Stimulated activated naive CD8-positive, alpha-beta T cell treated with anti-CD3 and anti-CD28 coated beads, Interleukin-15, amount 100 ng/mL, for 72 hours (primary cell): ENCODE data around the gene CYB5B.
"Not testable (repeated sequence)": the region's sequence is repeated elsewhere in the genome, so short reads cannot be mapped to it uniquely, and the experiment has no call there.

Source experiments
- ATAC-seq: fragments of 150-1000 bp; cut with Tn5 transposase; 2 replicates; pipeline ENCODE4 v1.10.0; 2021; ENCODE audit warnings: mild to moderate bottlenecking, moderate library complexity
- DNase-seq, 2 donors: peaks; one replicate each; pipeline ENCODE4 v3.0.0; 2021 to 2022
- H3K27ac Mint-ChIP-seq, 2 donors: one replicate each; pipeline ENCODE4 v1.8.0; 2022; ENCODE audit warnings: mild to moderate bottlenecking in 2 of 2, mixed read lengths in 2 of 2, moderate library complexity in 2 of 2
- H3K27me3 Mint-ChIP-seq: one replicate; pipeline ENCODE4 v1.8.0; 2022; ENCODE audit warnings: mixed read lengths
- H3K4me1 Mint-ChIP-seq: one replicate; pipeline ENCODE4 v1.8.0; 2022; ENCODE audit warnings: mild to moderate bottlenecking, mixed read lengths
- H3K4me3 Mint-ChIP-seq, 2 donors: one replicate each; pipeline ENCODE4 v1.8.0; 2022; ENCODE audit warnings: mild to moderate bottlenecking in 2 of 2, mixed read lengths in 2 of 2, moderate library complexity in 1 of 2
- H3K9me3 Mint-ChIP-seq, 2 donors: one replicate each; pipeline ENCODE4 v1.8.0; 2022; ENCODE audit warnings: mixed read lengths in 2 of 2

CYB5B gene

DNA sequence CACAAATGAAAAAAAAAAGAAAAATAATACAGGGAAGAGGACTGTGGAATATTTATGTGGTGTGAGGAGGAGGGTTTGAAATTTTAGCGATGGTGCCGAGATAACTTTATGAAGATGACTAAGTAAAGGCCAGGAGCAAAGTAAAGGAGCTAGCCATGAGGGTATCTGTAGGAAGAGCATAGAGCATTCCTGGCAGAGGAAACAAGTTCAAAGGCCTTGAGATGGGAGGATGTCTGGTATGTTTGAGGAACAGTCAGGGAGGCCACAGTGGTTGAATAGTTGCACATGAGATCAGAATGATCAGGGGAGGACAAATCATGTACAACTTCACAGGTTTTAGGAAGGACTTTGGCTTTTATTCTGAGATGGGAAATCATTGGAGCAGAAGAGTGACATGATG lies 4.2 kb downstream of the CYB5B start:
- ATAC-seq (no peak), DNase-seq (no peak)
- Mint-ChIP-seq H3K9me3 (peaks cover 7 to 13% of the 10 kb centered on the region in 2 donors), H3K27ac (peak overlapping the region in 1 of 2 donors; percentile 10), H3K4me3 (no peak overlapping the region), H3K27me3 (no peaks in the 10 kb centered on the region), H3K4me1 (peaks cover 63% of the 10 kb centered on the region)

DNA sequence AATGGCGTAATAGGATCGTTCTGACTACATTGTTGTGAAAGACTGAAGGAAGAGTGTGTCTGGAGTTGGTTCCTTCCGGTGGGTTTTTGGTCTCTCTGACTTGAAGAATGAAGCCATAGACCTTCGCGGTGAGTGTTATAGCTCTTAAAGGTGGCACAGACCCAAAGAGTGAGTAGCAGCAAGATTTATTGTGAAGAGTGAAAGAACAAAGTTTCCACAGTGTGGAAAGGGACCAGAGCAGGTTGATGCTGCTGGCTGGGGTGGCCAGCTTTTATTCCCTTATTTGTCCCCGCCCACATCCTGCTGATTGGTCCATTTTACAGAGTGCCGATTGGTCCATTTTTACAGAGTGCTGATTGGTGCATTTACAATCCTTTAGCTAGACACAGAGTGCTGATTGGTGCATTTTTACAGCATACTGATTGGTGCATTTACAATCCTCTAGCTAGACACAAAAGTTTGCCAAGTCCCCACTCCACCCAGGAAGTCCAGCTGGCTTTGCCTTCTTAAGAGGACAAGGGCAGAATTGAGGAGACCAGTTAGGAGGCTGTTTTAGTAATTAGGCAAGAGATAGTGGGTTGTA lies 4.7 kb downstream of the CYB5B start:
- peaks cover 7 to 13% of the 10 kb centered on the region in 2 donors for H3K9me3 Mint-ChIP-seq
- ATAC-seq, H3K4me3 Mint-ChIP-seq, H3K27ac Mint-ChIP-seq, DNase-seq, H3K27me3 Mint-ChIP-seq: not testable (repeated sequence)
- peaks cover 67% of the 10 kb centered on the region for H3K4me1 Mint-ChIP-seq

DNA sequence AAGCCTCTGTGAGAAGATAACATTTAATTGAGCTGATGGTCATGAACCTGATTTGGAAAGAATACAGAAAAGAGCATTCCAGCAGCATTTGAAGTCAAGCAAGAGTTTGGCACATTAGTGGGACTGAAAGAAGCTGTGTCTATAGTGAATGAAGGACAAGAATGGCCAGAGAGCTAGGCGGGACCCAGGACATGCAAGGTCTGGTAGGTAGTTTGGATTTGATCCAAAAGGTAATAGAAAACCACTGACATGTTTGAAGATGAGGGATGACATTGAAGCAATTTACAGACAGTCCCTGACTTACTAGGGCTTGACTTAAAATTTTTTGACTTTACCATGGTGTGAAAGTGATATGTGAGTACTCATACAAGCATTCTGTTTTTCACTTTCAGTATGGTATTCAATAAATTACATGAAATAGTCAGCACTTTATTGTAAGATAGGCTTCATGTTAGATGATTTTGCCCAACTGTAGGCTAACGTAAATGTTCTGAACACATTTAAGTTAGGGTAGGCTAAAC lies 7.6 kb downstream of the CYB5B start:
- Mint-ChIP-seq H3K9me3 (peaks cover 7 to 13% of the 10 kb centered on the region in 2 donors), H3K4me1 (peaks cover 76% of the 10 kb centered on the region), H3K27me3 (no peaks in the 10 kb centered on the region), H3K4me3 (peak overlapping the region in 1 of 2 donors; percentile 49), H3K27ac (peak overlapping the region in 1 of 2 donors; percentile 23)
- DNase-seq (no peak), ATAC-seq (peak; percentile 93)

DNA sequence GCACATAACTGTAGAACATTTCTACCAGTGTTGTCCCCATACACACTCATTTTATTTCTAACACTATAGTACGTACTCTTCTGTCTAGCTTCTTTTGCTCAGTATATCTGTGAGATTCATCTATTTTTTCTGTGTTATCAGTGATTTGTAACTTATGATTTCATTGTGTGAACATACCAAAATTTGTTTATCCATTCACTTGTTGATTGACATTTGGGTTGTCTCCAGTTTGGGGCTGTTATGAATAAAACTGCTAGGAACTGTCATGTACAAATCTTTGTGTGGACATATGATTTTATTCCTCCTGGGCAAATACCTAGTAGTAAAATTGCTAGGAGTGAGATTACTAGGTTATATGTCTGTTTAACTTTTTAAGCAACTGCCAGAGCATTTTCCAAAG lies 9.6 kb downstream of the CYB5B start:
- no peaks in the 10 kb centered on the region for H3K27me3 Mint-ChIP-seq
- H3K4me3 Mint-ChIP-seq = peak overlapping the region in 1 of 2 donors; percentile 49
- DNase-seq (no peak), ATAC-seq (no peak)
- H3K4me1 Mint-ChIP-seq = peaks cover 83% of the 10 kb centered on the region
- H3K9me3 Mint-ChIP-seq = peaks cover 1 to 3% of the 10 kb centered on the region in 2 donors
- H3K27ac Mint-ChIP-seq = no peak overlapping the region

DNA sequence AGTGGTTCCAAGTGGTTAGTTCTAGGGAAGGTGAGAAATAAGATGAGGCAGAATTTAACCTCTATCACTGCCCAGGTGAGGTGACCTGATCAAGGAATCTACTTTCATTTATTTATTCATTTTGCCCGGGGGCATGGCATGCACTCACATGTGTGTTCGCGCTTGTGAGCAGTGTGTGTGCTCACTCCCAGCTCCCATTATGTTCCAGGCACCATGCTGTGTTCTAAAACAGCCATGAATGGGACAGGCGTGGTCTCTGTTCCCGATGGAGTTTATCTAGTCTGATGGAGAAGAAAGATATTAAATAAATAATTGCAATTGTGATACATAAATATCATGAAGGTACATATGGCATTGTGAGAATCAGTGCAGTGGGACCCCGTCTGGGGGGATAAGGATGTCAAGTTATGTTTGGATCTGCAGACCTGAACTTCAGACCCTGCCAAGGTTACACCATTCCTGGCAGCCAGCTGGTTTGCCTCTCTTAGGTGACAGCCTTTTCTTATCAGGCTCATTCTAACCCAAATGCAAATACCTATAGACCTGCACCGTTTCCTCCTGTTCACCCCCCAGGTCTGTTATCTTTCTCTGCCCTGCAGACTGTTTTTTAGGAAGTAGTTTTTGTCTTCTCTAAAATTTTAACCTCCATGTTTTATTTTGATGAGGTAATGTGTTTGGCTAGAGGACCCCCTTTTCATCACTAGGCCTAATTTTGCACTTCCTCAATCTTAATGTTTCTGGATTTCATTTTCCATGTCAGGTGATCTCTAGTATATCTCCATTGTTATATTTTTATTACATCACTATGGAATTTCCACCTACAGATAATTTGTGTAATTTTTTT lies 11.8 kb downstream of the CYB5B start:
- no peak overlapping the region for H3K4me3 Mint-ChIP-seq
- H3K27me3 Mint-ChIP-seq = no peaks in the 10 kb centered on the region
- no peaks in the 10 kb centered on the region for H3K9me3 Mint-ChIP-seq
- no peak for DNase-seq
- ATAC-seq = no peak
- H3K27ac Mint-ChIP-seq = peak overlapping the region in 1 of 2 donors; percentile 20
- peaks cover 82% of the 10 kb centered on the region for H3K4me1 Mint-ChIP-seq

DNA sequence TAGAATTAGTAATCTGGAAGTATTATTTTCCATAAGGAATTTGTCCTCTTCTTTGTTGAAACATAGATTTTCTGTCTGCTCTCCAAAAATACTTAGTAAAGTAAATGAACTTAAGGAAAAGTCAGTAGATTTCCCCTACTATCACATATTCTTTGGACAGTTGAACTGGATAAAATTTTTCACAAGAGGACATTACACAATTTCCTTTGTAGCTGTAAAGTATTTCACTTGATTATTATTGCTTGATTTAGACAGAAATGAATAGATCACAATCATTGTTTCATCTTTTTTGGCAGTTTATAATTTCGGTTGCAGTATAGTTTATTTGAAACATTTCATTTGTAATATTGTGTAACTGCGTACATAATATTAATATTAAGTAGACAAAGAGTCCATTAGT lies 12.5 kb downstream of the CYB5B start:
- Mint-ChIP-seq H3K27ac (peak overlapping the region in 1 of 2 donors; percentile 49), H3K4me1 (peaks cover 76% of the 10 kb centered on the region), H3K4me3 (no peak overlapping the region), H3K9me3 (no peaks in the 10 kb centered on the region), H3K27me3 (no peaks in the 10 kb centered on the region)
- ATAC-seq = no peak
- DNase-seq = no peak

DNA sequence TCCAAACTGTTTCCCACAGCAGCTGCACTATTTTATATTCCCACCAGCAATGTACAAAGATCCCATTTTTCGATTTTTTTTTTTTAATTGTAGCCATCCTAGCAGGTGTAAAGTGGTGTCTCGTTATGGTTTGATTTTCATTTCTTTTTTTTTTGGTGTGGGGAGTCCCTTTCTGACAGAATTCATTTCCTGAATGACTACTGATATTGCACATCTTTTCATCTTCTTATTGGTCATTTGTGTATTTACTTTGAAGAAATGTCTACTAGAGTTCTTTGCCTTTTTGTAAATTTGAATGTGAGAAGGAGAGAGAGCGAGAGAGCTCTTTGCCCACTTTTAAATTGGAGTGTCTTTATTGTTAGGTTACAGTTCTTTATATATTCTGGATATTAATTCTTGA lies 14.0 kb downstream of the CYB5B start:
- DNase-seq (no peak), ATAC-seq (peak; percentile 88)
- peak overlapping the region; percentile 16 to 75 for H3K27ac Mint-ChIP-seq
- no peaks in the 10 kb centered on the region for H3K27me3 Mint-ChIP-seq
- H3K4me3 Mint-ChIP-seq = peak overlapping the region; percentile 9 to 71
- no peaks in the 10 kb centered on the region for H3K9me3 Mint-ChIP-seq
- peaks cover 67% of the 10 kb centered on the region for H3K4me1 Mint-ChIP-seq

DNA sequence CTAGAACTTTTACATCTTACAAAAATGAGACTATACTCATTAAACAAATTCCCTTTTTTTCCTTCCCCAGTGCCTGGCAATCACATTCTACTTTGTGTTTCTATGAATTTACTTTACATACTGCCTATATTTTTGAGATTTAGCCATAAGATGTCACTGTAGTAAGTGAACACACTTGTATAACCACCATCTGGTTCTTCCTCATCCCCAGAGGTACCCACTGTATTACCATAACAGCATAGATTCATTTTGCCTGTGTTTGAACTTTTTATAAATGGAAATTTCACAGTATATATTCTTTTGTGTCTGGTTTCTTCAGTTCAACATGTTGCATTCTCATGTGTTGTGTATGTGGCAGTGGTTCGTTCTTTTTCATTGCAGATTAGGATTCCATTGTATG lies 15.8 kb downstream of the CYB5B start:
- no peaks in the 10 kb centered on the region for H3K9me3 Mint-ChIP-seq
- no peak for ATAC-seq
- peak overlapping the region in 1 of 2 donors; percentile 51 for H3K4me3 Mint-ChIP-seq
- no peaks in the 10 kb centered on the region for H3K27me3 Mint-ChIP-seq
- H3K4me1 Mint-ChIP-seq = peaks cover 68% of the 10 kb centered on the region
- no peak for DNase-seq
- H3K27ac Mint-ChIP-seq = peak overlapping the region in 1 of 2 donors; percentile 88

DNA sequence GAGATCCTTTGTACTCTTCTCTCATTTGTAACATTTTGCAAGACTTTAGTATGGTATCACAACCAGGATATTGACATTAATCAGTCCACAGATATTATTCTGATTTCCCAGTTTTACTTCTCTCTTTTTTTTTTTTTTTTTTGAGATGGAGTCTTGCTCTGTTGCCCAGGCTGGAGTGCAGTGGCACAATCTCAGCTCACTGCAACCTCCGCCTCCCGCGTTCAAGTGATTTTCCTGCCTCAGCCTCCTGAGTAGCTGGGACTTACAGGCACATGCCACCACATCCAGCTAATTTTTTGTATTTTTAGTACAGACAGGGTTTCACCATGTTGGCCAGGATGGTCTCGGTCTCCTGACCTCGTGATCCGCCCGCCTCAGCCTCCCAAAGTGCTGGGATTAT lies 16.6 kb downstream of the CYB5B start:
- H3K4me3 Mint-ChIP-seq, DNase-seq, H3K27me3 Mint-ChIP-seq, ATAC-seq, H3K9me3 Mint-ChIP-seq: not testable (repeated sequence)
- Mint-ChIP-seq H3K27ac (peak overlapping the region in 1 of 2 donors; percentile 74), H3K4me1 (peaks cover 64% of the 10 kb centered on the region)

DNA sequence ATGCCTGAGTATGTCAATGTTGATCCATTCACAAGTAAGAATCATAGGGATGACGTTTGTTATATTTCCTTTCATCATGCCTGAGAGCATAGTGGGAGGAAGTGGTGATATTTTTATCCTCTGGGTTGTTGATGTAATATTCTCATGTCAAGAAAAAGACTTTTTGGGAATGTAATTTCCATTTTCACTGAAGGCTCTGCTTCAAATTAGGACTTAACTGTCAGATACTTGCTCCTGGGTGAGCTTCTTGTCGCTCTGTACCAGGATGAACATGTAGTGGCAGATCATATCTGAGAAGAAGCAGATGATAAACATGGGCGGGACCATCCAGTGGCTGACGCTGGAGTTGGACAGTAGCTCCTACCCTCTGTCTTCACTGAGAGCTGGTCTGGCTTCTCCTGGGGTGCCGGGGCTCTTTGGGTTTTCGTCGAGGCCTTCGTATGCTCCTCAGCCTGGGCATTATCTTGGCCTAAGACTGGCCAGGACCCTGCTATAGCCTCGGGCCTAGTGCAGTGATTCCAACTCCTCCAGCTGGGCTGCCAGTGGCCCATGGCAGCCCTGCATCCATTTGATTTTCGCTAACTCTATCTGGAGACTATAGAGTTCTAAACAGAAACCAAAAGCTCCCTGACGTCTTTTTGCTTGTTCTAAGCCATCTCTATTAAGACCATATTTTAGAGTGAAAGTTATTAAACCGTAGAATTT lies 19.7 kb downstream of the CYB5B start:
- Mint-ChIP-seq H3K27me3 (no peaks in the 10 kb centered on the region), H3K4me1 (peaks cover 41% of the 10 kb centered on the region), H3K4me3 (peak overlapping the region; percentile 76 to 82), H3K9me3 (no peaks in the 10 kb centered on the region), H3K27ac (peak overlapping the region; percentile 91 to 98)
- ATAC-seq = peak; percentile 81
- DNase-seq = peak in 1 of 2 donors; percentile 17

DNA sequence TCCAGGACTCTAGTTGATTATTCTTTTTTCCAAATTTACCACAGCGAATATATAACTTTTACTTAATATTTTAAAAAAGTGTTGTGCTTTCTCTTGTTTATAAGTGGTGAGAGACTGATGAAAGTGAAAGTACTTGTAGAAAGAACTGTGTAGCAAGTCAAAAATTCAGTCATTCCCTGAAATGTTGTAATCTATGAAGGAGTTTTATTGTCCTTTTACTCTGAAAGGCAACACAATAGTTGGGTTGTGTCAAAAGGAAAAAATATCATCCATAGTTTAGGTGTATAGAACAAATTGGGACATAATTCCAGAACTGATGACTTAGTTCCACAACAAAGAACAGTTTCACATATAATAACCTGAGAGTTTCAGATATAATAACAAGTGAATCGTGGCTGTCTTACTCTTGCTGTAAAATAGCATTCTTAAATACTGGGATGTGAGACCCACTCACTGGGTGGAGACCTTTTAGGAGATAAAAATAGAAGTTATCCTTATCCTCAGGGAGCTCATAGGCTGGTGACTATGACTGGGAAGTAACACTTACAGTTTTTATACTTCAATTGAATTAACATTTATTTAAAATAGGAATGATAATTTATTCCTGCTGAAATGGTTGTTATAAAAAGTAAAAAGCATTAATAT lies 20.6 kb downstream of the CYB5B start:
- ATAC-seq = peak; percentile 66
- no peak for DNase-seq
- Mint-ChIP-seq H3K4me1 (peaks cover 40% of the 10 kb centered on the region), H3K27me3 (no peaks in the 10 kb centered on the region), H3K27ac (peak overlapping the region in 1 of 2 donors; percentile 91), H3K9me3 (no peaks in the 10 kb centered on the region), H3K4me3 (peak overlapping the region; percentile 76 to 82)

DNA sequence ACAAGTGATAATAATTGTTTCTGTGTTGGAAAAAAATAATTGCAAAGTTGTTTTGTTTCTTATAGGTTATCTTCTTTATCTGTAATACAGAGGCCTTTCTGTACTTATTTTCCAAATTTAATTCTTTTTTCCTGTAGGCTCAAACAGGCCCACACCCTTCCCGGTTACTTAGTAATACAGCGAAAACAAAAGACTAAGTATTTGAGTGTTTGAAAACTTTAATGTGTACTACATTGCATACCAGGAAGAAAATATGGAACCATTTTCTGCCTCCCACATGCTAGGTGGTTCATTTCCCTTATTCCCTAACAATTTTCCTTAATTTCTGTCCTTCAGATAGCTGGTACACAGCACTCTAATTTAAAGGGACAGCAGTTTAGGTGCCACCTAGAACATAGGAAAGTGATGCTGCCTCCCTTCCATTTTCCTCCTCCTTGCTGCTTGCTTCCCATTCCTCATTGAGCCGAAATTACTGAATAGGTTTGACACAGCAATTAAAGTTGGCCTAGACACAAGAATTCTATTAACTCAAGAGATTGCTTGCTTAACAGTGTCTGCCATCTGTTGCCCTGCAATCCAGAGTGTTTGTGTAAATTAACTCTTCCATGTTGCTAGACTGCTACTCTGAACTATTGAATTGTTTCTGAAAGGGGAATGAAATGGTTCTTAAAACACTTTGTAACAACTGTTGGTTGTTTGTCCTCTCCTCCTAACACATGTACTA lies 24.2 kb downstream of the CYB5B start:
- Mint-ChIP-seq H3K27ac (peak overlapping the region in 1 of 2 donors; percentile 12), H3K4me1 (peaks cover 33% of the 10 kb centered on the region), H3K4me3 (no peak overlapping the region), H3K27me3 (no peaks in the 10 kb centered on the region), H3K9me3 (no peaks in the 10 kb centered on the region)
- ATAC-seq (no peak), DNase-seq (no peak)

DNA sequence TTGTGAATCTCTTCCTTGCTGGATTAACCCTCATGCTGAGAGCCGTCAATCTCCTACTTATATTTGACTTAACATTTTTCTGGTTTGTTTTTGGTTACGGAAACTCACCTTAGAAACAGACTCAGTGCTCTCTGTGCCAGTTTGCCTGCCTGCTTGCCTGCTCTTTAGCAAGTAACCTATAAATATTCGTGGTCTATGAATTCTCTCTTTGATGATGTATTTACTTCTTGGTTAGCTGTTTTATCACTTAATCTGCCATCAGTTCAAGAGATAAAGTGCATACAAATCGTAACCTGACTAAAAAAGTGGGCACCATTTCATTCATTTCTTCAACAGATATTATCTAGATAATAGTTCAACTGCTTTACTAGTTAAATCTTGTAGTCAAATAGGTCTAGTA lies 26.7 kb downstream of the CYB5B start:
- Mint-ChIP-seq H3K4me1 (peaks cover 28% of the 10 kb centered on the region), H3K4me3 (no peak overlapping the region), H3K9me3 (no peaks in the 10 kb centered on the region), H3K27me3 (no peaks in the 10 kb centered on the region), H3K27ac (no peak overlapping the region)
- DNase-seq (no peak), ATAC-seq (no peak)

DNA sequence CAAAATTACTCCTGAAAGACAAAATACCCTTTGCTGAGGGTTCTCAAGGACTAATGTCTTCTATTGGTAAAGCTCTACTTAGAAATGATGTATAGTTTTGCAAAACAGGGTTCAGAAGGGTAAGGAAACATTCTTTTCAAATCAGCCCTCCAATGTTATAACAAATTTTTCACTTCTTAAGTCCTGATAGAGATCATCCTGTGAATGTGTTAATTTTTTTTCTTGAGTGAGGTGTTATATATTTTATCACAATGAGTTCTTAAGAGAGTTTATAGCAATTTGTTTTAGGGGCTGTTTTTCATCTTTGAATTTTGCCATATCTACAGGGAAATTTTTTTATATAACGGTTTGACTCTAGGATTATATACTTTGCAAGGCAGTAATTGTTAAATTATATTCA lies 29.5 kb downstream of the CYB5B start:
- Mint-ChIP-seq H3K9me3 (no peaks in the 10 kb centered on the region), H3K4me3 (no peak overlapping the region), H3K27ac (no peak overlapping the region), H3K4me1 (peaks cover 30% of the 10 kb centered on the region), H3K27me3 (no peaks in the 10 kb centered on the region)
- DNase-seq (no peak), ATAC-seq (no peak)

DNA sequence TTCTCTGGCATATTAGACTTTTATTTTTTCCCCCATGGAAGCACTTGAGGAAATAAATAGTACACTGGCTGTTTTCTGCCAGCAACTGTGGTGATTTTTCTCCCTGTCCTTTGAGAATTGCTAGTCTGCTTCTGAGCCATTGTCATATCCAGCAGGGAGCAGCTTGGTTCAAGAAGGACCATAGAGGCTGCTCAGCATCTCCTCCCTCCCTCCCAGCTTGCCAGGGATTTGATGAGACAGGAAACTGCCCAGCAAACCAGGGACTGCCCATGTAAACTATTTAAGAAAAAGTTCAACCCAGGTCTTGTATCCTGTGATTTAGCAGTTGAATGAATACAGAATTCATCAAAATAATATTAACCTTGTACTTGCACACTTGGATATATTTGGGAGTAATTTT lies 39.5 kb downstream of the CYB5B start:
- ATAC-seq (no peak), DNase-seq (no peak)
- peak overlapping the region in 1 of 2 donors; percentile 2 for H3K4me3 Mint-ChIP-seq
- no peaks in the 10 kb centered on the region for H3K9me3 Mint-ChIP-seq
- peaks cover 58% of the 10 kb centered on the region for H3K4me1 Mint-ChIP-seq
- no peaks in the 10 kb centered on the region for H3K27me3 Mint-ChIP-seq
- H3K27ac Mint-ChIP-seq = no peak overlapping the region
